Limb (tissue), 2 donors: ENCODE measurements around the gene BCAN.

Experiments
- DNase-seq, 2 donors: peaks; one replicate each; pipeline ENCODE4 v3.0.0-alpha.2; 2016; ENCODE audit errors: extremely low spot score in 2 of 2

Gene BCAN

GRCh38 chr1:156676820-156677615 is 35.1 kb downstream of the BCAN start, which contains the start of gene NES:
Gene NES (minus strand): TSS chr1:156677407. CDS start chr1:156677264, 143 bp downstream.
- DNase-seq = peak; percentile 83 to 88

GRCh38 chr1:156677616-156678596 is 36.0 kb downstream of the BCAN start:
- DNase-seq = peak; percentile 83 to 85

- no peak for DNase-seq
These were observed 38.1 kb downstream of the BCAN start for GRCh38 chr1:156680056-156680455.

- DNase-seq = no peak
These were observed 39.5 kb downstream of the BCAN start for GRCh38 chr1:156681196-156681960.

GRCh38 chr1:156682166-156682890 is 40.4 kb downstream of the BCAN start:
- no peak for DNase-seq

GRCh38 chr1:156684227-156684782 is 42.4 kb downstream of the BCAN start:
- no peak for DNase-seq

GRCh38 chr1:156689035-156689952 is 47.4 kb downstream of the BCAN start:
- DNase-seq = peak; percentile 85 to 89

GRCh38 chr1:156689953-156690674 is 48.2 kb downstream of the BCAN start:
- peak; percentile 20 to 79 for DNase-seq

GRCh38 chr1:156690675-156691036 is 48.7 kb downstream of the BCAN start:
- DNase-seq = no peak

GRCh38 chr1:156691191-156691590 is 49.3 kb downstream of the BCAN start:
- no peak for DNase-seq

- peak in 1 of 2 donors; percentile 59 for DNase-seq
These were observed 49.9 kb downstream of the BCAN start for GRCh38 chr1:156691665-156692440.

- DNase-seq = peak in 1 of 2 donors; percentile 59
These were observed 50.6 kb downstream of the BCAN start for GRCh38 chr1:156692441-156692924.

GRCh38 chr1:156692925-156693847 is 51.3 kb downstream of the BCAN start:
- DNase-seq = peak; percentile 24 to 78

- DNase-seq = no peak
These were observed 52.2 kb downstream of the BCAN start for GRCh38 chr1:156693848-156694689.

- no peak for DNase-seq
These were observed 52.7 kb downstream of the BCAN start for GRCh38 chr1:156694690-156694962.

GRCh38 chr1:156696755-156697154 is 54.8 kb downstream of the BCAN start:
- DNase-seq = no peak
